Mesothelial cell of epicardium (in vitro differentiated cells): ENCODE data around the gene TMEM178A. TPM values are rescaled to one million over a fixed set of nuclear protein-coding genes. Genes with fewer than 3 reads are reported as not detected.

Source experiments
- DNase-seq, 2 experiments: peaks; one replicate each; pipeline ENCODE4 v3.0.0; 2021; ENCODE audit warnings: low spot score in 2 of 2; ENCODE audit not compliant: unreplicated experiment in 2 of 2
- H3K27ac Mint-ChIP-seq: 2 replicates; pipeline ENCODE4 v1.8.0; 2021; ENCODE audit warnings: mixed read lengths
- H3K27me3 Mint-ChIP-seq: 2 replicates; pipeline ENCODE4 v1.8.0; 2021; ENCODE audit warnings: low read depth, mixed read lengths
- H3K36me3 Mint-ChIP-seq: 2 replicates; pipeline ENCODE4 v1.8.0; 2021; ENCODE audit warnings: mixed read lengths
- H3K4me1 Mint-ChIP-seq: 2 replicates; pipeline ENCODE4 v1.8.0; 2021; ENCODE audit warnings: mixed read lengths
- H3K4me3 Mint-ChIP-seq: 2 replicates; pipeline ENCODE4 v1.8.0; 2021; ENCODE audit warnings: mild to moderate bottlenecking, moderate library complexity, mixed read lengths
- H3K9me3 Mint-ChIP-seq: 2 replicates; pipeline ENCODE4 v1.8.0; 2021; ENCODE audit warnings: mixed read lengths
- CTCF ChIP-seq: fragments of 200-600 bp; sonication (generic); IDR thresholded peaks from one replicate; pipeline ENCODE4 v1.5.0; 2021; ENCODE audit warnings: antibody characterized with exemption; ENCODE audit not compliant: unreplicated experiment
- total RNA-seq: library from RNA; stranded (reverse); gene quantifications from 3 replicates; pipeline ENCODE4 v1.2.1, GENCODE V29; 2021

TMEM178A gene
- total RNA-seq, 1 donor from 2014 or later: 13.1 TPM

DNA sequence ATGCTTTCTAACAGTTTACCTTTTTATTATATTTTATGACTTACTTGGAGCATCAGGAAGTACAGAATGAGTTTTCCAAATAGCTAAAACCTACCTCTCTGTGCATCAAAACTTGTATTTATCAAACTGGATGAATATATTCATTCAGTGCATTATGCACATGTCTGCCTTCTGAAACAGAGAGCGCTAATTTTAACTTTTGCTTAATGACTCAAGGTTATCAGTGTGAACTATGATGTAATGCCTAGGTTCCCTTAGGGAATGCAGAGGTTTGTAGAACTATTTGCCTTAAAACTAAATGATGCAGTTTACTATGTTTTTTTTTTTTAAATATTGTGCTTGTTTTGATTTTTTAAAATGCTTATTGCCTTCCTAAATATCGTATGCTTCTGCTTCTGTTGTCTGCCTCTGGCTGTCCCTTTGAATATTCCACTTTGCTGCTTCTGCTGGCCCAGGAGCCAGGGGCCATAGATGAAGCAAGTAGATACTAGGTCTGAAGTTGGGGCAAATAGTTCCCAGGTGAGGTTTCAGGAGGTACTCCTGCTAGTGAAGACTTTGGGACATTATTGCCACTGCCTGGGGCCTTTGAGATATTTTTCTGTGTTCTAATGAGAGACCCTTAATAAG lies 16.5 kb downstream of the TMEM178A start:
- H3K27me3 Mint-ChIP-seq: no peaks in the 10 kb centered on the region
- no peak for DNase-seq
- H3K27ac Mint-ChIP-seq: no peak overlapping the region
- H3K36me3 Mint-ChIP-seq: peaks cover 4% of the 10 kb centered on the region
- no peak overlapping the region for H3K4me3 Mint-ChIP-seq
- peaks cover 8% of the 10 kb centered on the region for H3K9me3 Mint-ChIP-seq
- H3K4me1 Mint-ChIP-seq: peaks cover 7% of the 10 kb centered on the region
- no peak for TF ChIP-seq CTCF

DNA sequence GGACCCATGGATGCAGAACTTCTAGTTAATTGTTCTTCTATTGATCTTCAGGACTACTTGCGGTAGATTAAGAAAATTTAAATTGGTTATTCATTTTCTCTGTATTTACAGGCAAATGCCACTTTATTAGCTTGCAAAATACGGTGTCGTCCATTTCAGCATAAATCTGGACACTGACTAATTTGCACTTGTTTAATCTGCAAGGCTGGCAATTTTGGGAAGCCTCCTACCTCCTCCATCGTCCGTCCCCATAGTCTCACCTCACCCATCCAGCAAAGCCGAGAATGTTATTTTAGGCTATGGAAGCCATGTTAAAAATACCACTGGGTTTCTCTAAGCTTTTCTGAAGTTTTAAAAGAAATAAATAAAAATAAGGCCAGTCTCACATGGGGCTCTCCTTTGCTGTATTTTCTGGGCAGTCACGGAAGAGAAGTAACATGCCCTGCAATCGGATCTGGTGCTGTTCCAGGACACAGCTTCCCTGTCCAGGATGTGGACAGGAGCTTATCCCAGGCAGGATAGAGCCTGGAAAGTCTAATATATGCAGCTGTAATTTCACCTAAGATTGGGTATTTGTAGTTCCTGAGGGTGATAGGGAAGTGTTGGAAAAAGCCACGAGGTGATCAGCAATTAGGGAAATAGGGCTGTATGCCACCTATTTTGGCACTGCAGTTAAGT lies 17.4 kb downstream of the TMEM178A start:
- TF ChIP-seq CTCF: no peak
- Mint-ChIP-seq H3K9me3 (peaks cover 4% of the 10 kb centered on the region), H3K4me1 (peaks cover 7% of the 10 kb centered on the region), H3K27ac (no peak overlapping the region), H3K4me3 (no peak overlapping the region), H3K27me3 (no peaks in the 10 kb centered on the region), H3K36me3 (peaks cover 2% of the 10 kb centered on the region)
- no peak for DNase-seq

GRCh38 chr2:39684464-39684863 lies 18.7 kb downstream of the TMEM178A start:
- H3K36me3 Mint-ChIP-seq: no peaks in the 10 kb centered on the region
- no peak overlapping the region for H3K27ac Mint-ChIP-seq
- no peaks in the 10 kb centered on the region for H3K27me3 Mint-ChIP-seq
- TF ChIP-seq CTCF: no peak
- no peaks in the 10 kb centered on the region for H3K9me3 Mint-ChIP-seq
- no peak overlapping the region for H3K4me3 Mint-ChIP-seq
- DNase-seq: no peak
- H3K4me1 Mint-ChIP-seq: peaks cover 7% of the 10 kb centered on the region

- Mint-ChIP-seq H3K4me1 (peaks cover 7% of the 10 kb centered on the region), H3K4me3 (no peak overlapping the region), H3K27ac (no peak overlapping the region), H3K36me3 (no peaks in the 10 kb centered on the region), H3K27me3 (no peaks in the 10 kb centered on the region), H3K9me3 (no peaks in the 10 kb centered on the region)
- TF ChIP-seq CTCF: no peak
- no peak for DNase-seq
Measured at GRCh38 chr2:39685126-39685525, 19.4 kb downstream of the TMEM178A start.

- H3K36me3 Mint-ChIP-seq: peaks cover 4% of the 10 kb centered on the region
- peaks cover 7% of the 10 kb centered on the region for H3K4me1 Mint-ChIP-seq
- no peaks in the 10 kb centered on the region for H3K27me3 Mint-ChIP-seq
- no peak for DNase-seq
- no peak for TF ChIP-seq CTCF
- H3K4me3 Mint-ChIP-seq: no peak overlapping the region
- H3K9me3 Mint-ChIP-seq: peaks cover 9% of the 10 kb centered on the region
- H3K27ac Mint-ChIP-seq: no peak overlapping the region
Measured at GRCh38 chr2:39686456-39686855, 20.7 kb downstream of the TMEM178A start.
